Pancreas (tissue), 10 donors: ENCODE data around the gene NCS1. TPM values are rescaled to one million over a fixed set of nuclear protein-coding genes. Genes with fewer than 3 reads are reported as not detected.
"Not testable (repeated sequence)": the region's sequence is repeated elsewhere in the genome, so short reads cannot be mapped to it uniquely, and the experiment has no call there.

ENCODE experiments used
- ATAC-seq, 4 donors: fragments of 200-7000 bp; cut with Tn5 transposase; one replicate each; pipeline versions ENCODE4 v1.8.0 to v1.9.1; 2020; ENCODE audit warnings: mild to moderate bottlenecking in 4 of 4, moderate library complexity in 4 of 4
- DNase-seq, 6 donors: peaks; one replicate each; pipeline ENCODE4 v3.0.0-alpha.2; 2020
- FAIRE-seq: peaks from 2 replicates; lab custom pipeline; 2012; peaks lifted over from hg19 to GRCh38; lab: Jason Lieb, UNC
- H3K27ac ChIP-seq, 4 donors: fragments of 200-600 bp; sonication (generic); 1 replicate in 3 of 4; 2 replicates in 1 of 4; pipeline versions ENCODE4 v1.5.0 to v1.8.0; 2020
- H3K27me3 ChIP-seq, 4 donors: fragments of 200-600 bp; one replicate each; pipeline ENCODE4 v1.8.0; 2021
- H3K36me3 ChIP-seq, 3 donors: fragments of 200-600 bp; sonication (generic) in 1 of 3; one replicate each; pipeline versions ENCODE4 v1.5.0 to v1.8.0; 2020 to 2021
- H3K4me1 ChIP-seq, 3 donors: fragments of 200-600 bp; one replicate each; pipeline ENCODE4 v1.8.0; 2021
- H3K4me3 ChIP-seq, 4 donors: fragments of 200-600 bp; sonication (generic) in 2 of 4; one replicate each; pipeline versions ENCODE4 v1.5.0 to v1.8.0; 2020 to 2021
- H3K9me3 ChIP-seq, 4 donors: fragments of 200-600 bp; one replicate each; pipeline ENCODE4 v1.8.0; 2021
- CTCF ChIP-seq, 4 donors: fragments of 200-600 bp; sonication (generic) in 3 of 4; IDR thresholded peaks; one replicate each; pipeline versions ENCODE4 v1.5.0 to v1.8.0; 2021; ENCODE audit warnings: antibody characterized with exemption in 4 of 4
- WGBS, 2 donors: extraction: QIAGEN DNeasy Blood & Tissue Kit; methylation state at CpG; one replicate each; pipeline ENCODE4 v1.1.7; 2013; 5-methylcytosine and 5-hydroxymethylcytosine counted together
- intact Hi-C, 3 donors: fragments of 100-400 bp; cut with DNase I; formaldehyde crosslinking; loops; one replicate each; pipeline versions ENCODE4 v1.11.1 to v1.14.2; 2022
- polyA plus RNA-seq, 2 donors: library from polyadenylated mRNA; stranded (reverse); fragments of 200-250 nt; gene quantifications; one replicate each; pipeline ENCODE4 v1.2.3, GENCODE V29; 2013
- total RNA-seq, 6 donors: library from RNA; stranded (reverse); fragmentation: NEBNext Ultra II Directional in 4 of 6; extraction: Animal tissue kit (Norgen Biotek cat#: 25700) in 4 of 6; gene quantifications; one replicate each; pipeline versions ENCODE4 v1.2.1 to v1.2.4, GENCODE V29; 2021 to 2023
- donor health status: healthy with polysubstance abuse.
- donor health status: DM: no; HTN: no; CAD: no; lungs with moderate emphysema.
- donor health status: DM: no; HTN: no; CAD: no.
- donor health status: control.
- donor health status: control.
- donor health status: Bipolar disorder and iron deficiency.
- donor health status: DM: yes; HTN: yes; CAD: no.
- donor health status: DM: no; HTN: no; CAD: no.
- donor health status: DM: no; HTN: no; CAD: no.
- donor health status: DM: yes; HTN: yes; CAD: no.

The NCS1 gene
- total and polyA plus RNA-seq, 8 donors, result 3.0 to 8.6 (median 4.9) TPM

GRCh38 chr9:130255631-130256134 lies 83.5 kb downstream of the NCS1 start:
- ATAC-seq (no peak), DNase-seq (no peak), FAIRE-seq (no peak)
- Histone ChIP-seq H3K9me3 (no peaks in the 10 kb centered on the region), H3K36me3 (no peaks in the 10 kb centered on the region), H3K4me1 (no peaks in the 10 kb centered on the region), H3K27ac (no peak overlapping the region), H3K4me3 (no peak overlapping the region), H3K27me3 (no peaks in the 10 kb centered on the region)
- 52 to 64% methylated on average over 5 of the region's 5 CpGs for WGBS, 2 donors
- intact Hi-C loops, result no loop called here
- TF ChIP-seq CTCF (IDR thresholded peaks at IDR 0.05), result no peak

- DNase-seq (no peak), FAIRE-seq (no peak), ATAC-seq (no peak)
- H3K4me1 ChIP-seq, result no peaks in the 10 kb centered on the region
- TF ChIP-seq CTCF (IDR thresholded peaks at IDR 0.05), result no peak
- H3K27ac ChIP-seq, result no peak overlapping the region
- H3K36me3 ChIP-seq, result no peaks in the 10 kb centered on the region
- H3K9me3 ChIP-seq, result no peaks in the 10 kb centered on the region
- no peaks in the 10 kb centered on the region for H3K27me3 ChIP-seq
- WGBS, 2 donors, result 64 to 71% methylated on average over 2 of the region's 2 CpGs
- H3K4me3 ChIP-seq, result no peak overlapping the region
- intact Hi-C loops, result no loop called here
Observed at GRCh38 chr9:130256644-130257043, 84.4 kb downstream of the NCS1 start.

- intact Hi-C loops, H3K27ac ChIP-seq, H3K4me1 ChIP-seq, ATAC-seq, DNase-seq, H3K27me3 ChIP-seq, H3K36me3 ChIP-seq, H3K9me3 ChIP-seq, H3K4me3 ChIP-seq, FAIRE-seq: not testable (repeated sequence)
- 78 to 92% methylated on average over 7 of the region's 7 CpGs for WGBS, 2 donors
Observed at GRCh38 chr9:130258137-130258536, 85.9 kb downstream of the NCS1 start.

GRCh38 chr9:130259044-130259443 lies 86.8 kb downstream of the NCS1 start:
- 69 to 73% methylated on average over 4 of the region's 4 CpGs for WGBS, 2 donors
- FAIRE-seq, result no peak
- no peak for DNase-seq

GRCh38 chr9:130260816-130261765 lies 88.9 kb downstream of the NCS1 start:
- no peak for ATAC-seq
- Histone ChIP-seq H3K9me3 (no peaks in the 10 kb centered on the region), H3K27me3 (peaks cover 0 to 3% (median 0%) of the 10 kb centered on the region in 4 donors), H3K4me3 (no peak overlapping the region), H3K36me3 (no peaks in the 10 kb centered on the region), H3K4me1 (peaks cover 0 to 6% (median 0%) of the 10 kb centered on the region in 3 donors), H3K27ac (no peak overlapping the region)
- intact Hi-C loops, result no loop called here
- no peak for DNase-seq
- WGBS, 2 donors, result 66 to 72% methylated on average over 16 of the region's 16 CpGs
- no peak for FAIRE-seq
- no peak for TF ChIP-seq CTCF (IDR thresholded peaks at IDR 0.05)

More at GRCh38 chr9:130259044-130259443, 86.8 kb downstream of the NCS1 start:
- intact Hi-C loops, result no loop called here
- no peak overlapping the region for H3K27ac ChIP-seq
- no peak for TF ChIP-seq CTCF (IDR thresholded peaks at IDR 0.05)
- H3K4me3 ChIP-seq, result no peak overlapping the region
- H3K36me3 ChIP-seq, result no peaks in the 10 kb centered on the region
- H3K4me1 ChIP-seq, result no peaks in the 10 kb centered on the region
- ATAC-seq, result no peak
- no peaks in the 10 kb centered on the region for H3K9me3 ChIP-seq
- no peaks in the 10 kb centered on the region for H3K27me3 ChIP-seq
